GM12878 (cell line): ENCODE measurements around the gene EHD1. TPM values are rescaled to one million over a fixed set of nuclear protein-coding genes. Genes with fewer than 3 reads are reported as not detected.

Experiments
- ATAC-seq: fragments of 200-7000 bp; cut with Tn5 transposase; 3 replicates; pipeline ENCODE4 v1.9.1; 2020; ENCODE audit warnings: mild to moderate bottlenecking, moderate library complexity
- BruUV-seq: library from RNA; stranded (reverse); fragments of 400-500 nt; replicated peaks from 2 replicates; lab custom pipeline; 2021; lab: Mats Ljungman, UMichigan
- CTCF ChIA-PET: fragments of 300-600 bp; sonication (Branson Sonifier 250); formaldehyde crosslinking; extraction: SDS; loops from one replicate; lab custom pipeline; 2021; ENCODE audit warnings: inconsistent platforms; lab: Yijun Ruan, JAX
- POLR2A ChIA-PET: fragments of 350-600 bp; formaldehyde crosslinking; extraction: SDS; loops from one replicate; lab custom pipeline; 2021; ENCODE audit warnings: inconsistent platforms; lab: Charles Lee
- RAD21 ChIA-PET: fragments of 300-600 bp; sonication (Branson Sonifier 250); formaldehyde crosslinking; loops from one replicate; lab custom pipeline; 2023; ENCODE audit warnings: antibody characterized with exemption; ENCODE audit not compliant: unreplicated experiment; lab: Charles Lee
- SMC1A ChIA-PET: fragments of 300-600 bp; sonication (Branson Sonifier 250); formaldehyde crosslinking; loops from one replicate; lab custom pipeline; 2023; ENCODE audit not compliant: unreplicated experiment, uncharacterized antibody; lab: Charles Lee
- DNase-seq: peaks from one replicate; pipeline ENCODE4 v3.0.0-alpha.2; 2011; ENCODE audit warnings: low read depth, low spot score
- FAIRE-seq: peaks from 3 replicates; lab custom pipeline; 2011; peaks lifted over from hg19 to GRCh38; lab: Jason Lieb, UNC
- H2AFZ ChIP-seq: 2 replicates; pipeline ENCODE4 v1.6.0; 2011; ENCODE audit warnings: low read depth, low read length, control low read depth; ENCODE audit not compliant: control insufficient read depth
- H3K27ac ChIP-seq: 2 replicates; pipeline ENCODE4 v1.5.1; 2011; ENCODE audit warnings: control low read depth; ENCODE audit not compliant: control insufficient read depth, insufficient read depth
- H3K27me3 ChIP-seq, 2 experiments: replicated peaks in 1 of 2; 2 replicates each; pipeline versions ENCODE4 v1.6.0 to v1.6.1; 2011; ENCODE audit warnings: low read length in 1 of 2; ENCODE audit not compliant: control insufficient read depth in 2 of 2, insufficient read depth in 2 of 2
- H3K36me3 ChIP-seq, 2 experiments: 2 replicates each; pipeline ENCODE4 v1.5.1; 2011; ENCODE audit warnings: low read length in 1 of 2; ENCODE audit not compliant: control insufficient read depth in 2 of 2, insufficient read depth in 2 of 2
- H3K4me1 ChIP-seq: 2 replicates; pipeline ENCODE4 v1.6.1; 2011; ENCODE audit warnings: mild to moderate bottlenecking, low read length, moderate library complexity, mixed read lengths; ENCODE audit not compliant: control insufficient read depth, insufficient read depth
- H3K4me2 ChIP-seq: 2 replicates; pipeline ENCODE4 v1.6.0; 2011; ENCODE audit warnings: control low read depth; ENCODE audit not compliant: control insufficient read depth, insufficient read depth
- H3K4me3 ChIP-seq: fragments of 200-600 bp; sonication (generic); 2 replicates; pipeline ENCODE4 v1.5.1; 2016
- H3K79me2 ChIP-seq: 2 replicates; pipeline ENCODE4 v1.6.0; 2011; ENCODE audit warnings: low read length; ENCODE audit not compliant: control insufficient read depth, insufficient read depth
- H3K9ac ChIP-seq: 2 replicates; pipeline ENCODE4 v1.8.0; 2011; ENCODE audit warnings: low read length, control low read depth, mixed read lengths; ENCODE audit not compliant: control insufficient read depth, insufficient read depth
- H3K9me3 ChIP-seq: replicated peaks from 3 replicates; pipeline ENCODE4 v1.5.1; 2011; ENCODE audit warnings: mild to moderate bottlenecking, low read length; ENCODE audit not compliant: control insufficient read depth, insufficient read depth
- H4K20me1 ChIP-seq: 2 replicates; pipeline ENCODE4 v1.6.0; 2011; ENCODE audit not compliant: control insufficient read depth, insufficient read depth
- ASH2L ChIP-seq: fragments of 300-600, 200-600 bp; sonication (generic); IDR thresholded peaks from 2 replicates; pipeline ENCODE4 v1.6.1; 2017; ENCODE audit warnings: low read depth, mild to moderate bottlenecking, borderline replicate concordance
- BRCA1 ChIP-seq: IDR thresholded peaks from 2 replicates; pipeline ENCODE4 v1.6.1; 2011; ENCODE audit warnings: low read depth, low read length, improper control_type of control experiment
- CHD2 ChIP-seq: IDR thresholded peaks from 2 replicates; pipeline ENCODE4 v1.6.1; 2011; ENCODE audit warnings: low read depth, low read length, improper control_type of control experiment, borderline replicate concordance
- HDAC6 ChIP-seq: fragments of 200-600 bp; sonication (generic); IDR thresholded peaks from one replicate; pipeline ENCODE4 v1.8.0; 2017; ENCODE audit warnings: antibody characterized with exemption; ENCODE audit not compliant: unreplicated experiment
- LARP7 ChIP-seq: fragments of 450-650 bp; IDR thresholded peaks from 2 replicates; pipeline ENCODE4 v1.6.1; 2017; ENCODE audit warnings: mild to moderate bottlenecking
- NFYB ChIP-seq: IDR thresholded peaks from 2 replicates; pipeline ENCODE4 v1.6.1; 2011; ENCODE audit warnings: low read depth, mild to moderate bottlenecking, low read length, improper control_type of control experiment, moderate library complexity; ENCODE audit not compliant: insufficient read depth
- POLR2A ChIP-seq: IDR thresholded peaks from 2 replicates; pipeline ENCODE4 v1.6.1; 2011; ENCODE audit warnings: low read depth, mild to moderate bottlenecking, low read length
- RB1 ChIP-seq: fragments of 450-650 bp; formaldehyde crosslinking; IDR thresholded peaks from 2 replicates; pipeline ENCODE4 v1.6.1; 2017; ENCODE audit warnings: mild to moderate bottlenecking, borderline replicate concordance
- RELA ChIP-seq: fragments of 450-650 bp; IDR thresholded peaks from 2 replicates; pipeline ENCODE4 v1.8.0; 2014; ENCODE audit warnings: borderline replicate concordance; ENCODE audit not compliant: partially characterized antibody
- SIN3A ChIP-seq: IDR thresholded peaks from 2 replicates; pipeline ENCODE4 v1.6.1; 2012; ENCODE audit warnings: low read depth, low read length, improper control_type of control experiment
- ZNF622 ChIP-seq: fragments of 450-650 bp; IDR thresholded peaks from 2 replicates; pipeline ENCODE4 v1.6.1; 2017; ENCODE audit warnings: mild to moderate bottlenecking, inconsistent platforms
- ZSCAN29 ChIP-seq: fragments of 450-650 bp; IDR thresholded peaks from 2 replicates; pipeline ENCODE4 v1.6.1; 2017; ENCODE audit warnings: mild to moderate bottlenecking, moderate library complexity
- WGBS: methylation state at CpG from one replicate; pipeline ENCODE4 v1.1.6; 2016; ENCODE audit warnings: low lambda C conversion rate; ENCODE audit not compliant: insufficient replicate concordance, insufficient coverage; ENCODE audit errors: missing lambda C conversion rate; 5-methylcytosine and 5-hydroxymethylcytosine counted together
- in situ Hi-C: fragments of 300-500 bp; cut with MboI; formaldehyde crosslinking; loops from 9 replicates; pipeline ENCODE4 v1.14.3; 2018; ENCODE audit warnings: mixed read lengths
- intact Hi-C: fragments of 100-400 bp; cut with micrococcal nuclease; formaldehyde crosslinking; loops from one replicate; pipeline ENCODE4 v1.14.2; 2022; ENCODE audit not compliant: unreplicated experiment
- polyA plus RNA-seq, 11 experiments: library from polyadenylated mRNA; depleted of rRNA in 4 of 11; unstranded in 6 of 11; stranded (reverse) in 5 of 11; fragments of >200 nt; fragmentation: Nextera tagmentation in 4 of 11; fragmentation: Illumina TruSeq in 1 of 11; extraction: Ambion mirVana in 4 of 11; extraction: Trizol in 1 of 11; gene quantifications; 1 replicate in 1 of 11; 2 replicates in 10 of 11; pipeline versions ENCODE4 v1.2.1 to v1.2.3, GENCODE V29; 2011 to 2016; ENCODE audit warnings: inconsistent platforms in 2 of 11, missing spikeins in 2 of 11, low read depth in 1 of 11
- total RNA-seq, 4 experiments: library from RNA; depleted of rRNA in 3 of 4; stranded (reverse); fragments of >200 nt in 3 of 4; fragmentation: Illumina TruSeq in 1 of 4; extraction: Trizol in 1 of 4; gene quantifications; 2 replicates each; pipeline versions ENCODE4 v1.2.1 to v1.2.3, GENCODE V29; 2013 to 2021
- TF ChIP-seq, protein P1 (sequence below): fragments of 450-650 bp; IDR thresholded peaks from 2 replicates; pipeline ENCODE4 v1.6.1; 2016; ENCODE audit warnings: mild to moderate bottlenecking, moderate library complexity, borderline replicate concordance
- TF ChIP-seq, protein P2 (sequence below): IDR thresholded peaks from 2 replicates; pipeline ENCODE4 v1.6.1; 2011; ENCODE audit warnings: low read depth, mild to moderate bottlenecking, low read length, moderate library complexity, borderline replicate concordance; ENCODE audit errors: extremely low read depth
- TF ChIP-seq, protein P3 (sequence below): fragments of 450-650 bp; IDR thresholded peaks from 2 replicates; pipeline ENCODE4 v1.6.1; 2017; ENCODE audit warnings: mild to moderate bottlenecking

EHD1 gene
- total and polyA plus RNA-seq, 10 of the 15 experiments (the other 5 are each of a cell fraction or from before 2014, with no cell fraction given) = 1.0 to 165 (median 66.5) TPM

- no peak for FAIRE-seq
- H3K36me3 ChIP-seq = peaks cover 0 to 13% of the 10 kb centered on the region in 2 experiments; a peak in 3 of 4 replicates
- no peak overlapping the region for H3K9ac ChIP-seq
- H3K9me3 ChIP-seq = no peaks in the 10 kb centered on the region
- POLR2A ChIA-PET = interaction anchor here (0.7 to 24.3 kb wide), 11 partner anchors 15 to 273 kb away, joined by 3 to 620 read pairs (median 4); partner anchors contain the start of genes EHD1, FAU, MRPL49 and PPP2R5B
- CTCF ChIA-PET = interaction anchor here (0.7 to 28.8 kb wide), 41 partner anchors 10 to 633 kb away, joined by 3 to 1208 read pairs (median 5); partner anchors contain the start of genes ARL2, BATF2, CDC42EP2 and EHD1
- H3K79me2 ChIP-seq = peaks cover 4% of the 10 kb centered on the region
- no peaks in the 10 kb centered on the region for H4K20me1 ChIP-seq
- peak; percentile 1; the same call in 1 of the 3 replicates for ATAC-seq
- in situ Hi-C loops (loop anchor here (5.0 kb wide), 1 partner anchor 43 kb away; no protein-coding TSS in a partner anchor), intact Hi-C loops (loop anchor here (10.0 kb wide), 1 partner anchor 406 kb away; no protein-coding TSS in a partner anchor)
- SMC1A ChIA-PET = interaction anchor here (0.9 to 12.7 kb wide), 22 partner anchors 15 to 466 kb away, joined by 3 to 306 read pairs (median 7); partner anchors contain the start of genes ARL2, ATG2A, BATF2 and CDC42EP2
- 57% methylated on average over 16 of the region's 16 CpGs for WGBS
- H3K4me1 ChIP-seq = peaks cover 70% of the 10 kb centered on the region
- no peak overlapping the region for H3K4me3 ChIP-seq
- no peak for DNase-seq
- H2AFZ ChIP-seq = peak overlapping the region; percentile 10; the same call in 1 of the 2 replicates
- RAD21 ChIA-PET = interaction anchor here (0.6 to 12.9 kb wide), 26 partner anchors 14 to 481 kb away, joined by 3 to 316 read pairs (median 8); partner anchors contain the start of genes ARL2, BATF2, CAPN1 and EHD1
- BruUV-seq = no TSS peak
- H3K27me3 ChIP-seq = no peaks in the 10 kb centered on the region
- H3K4me2 ChIP-seq = 0 out of 2 replicates have a peak overlapping the region, but pooled peaks have one; percentile 50
- no peak overlapping the region; the same call in 1 of the 2 replicates for H3K27ac ChIP-seq
- TF ChIP-seq RB1 = 0 out of 2 replicates have a peak, but pooled peaks have one; percentile 19
- TF ChIP-seq, protein P1, sequence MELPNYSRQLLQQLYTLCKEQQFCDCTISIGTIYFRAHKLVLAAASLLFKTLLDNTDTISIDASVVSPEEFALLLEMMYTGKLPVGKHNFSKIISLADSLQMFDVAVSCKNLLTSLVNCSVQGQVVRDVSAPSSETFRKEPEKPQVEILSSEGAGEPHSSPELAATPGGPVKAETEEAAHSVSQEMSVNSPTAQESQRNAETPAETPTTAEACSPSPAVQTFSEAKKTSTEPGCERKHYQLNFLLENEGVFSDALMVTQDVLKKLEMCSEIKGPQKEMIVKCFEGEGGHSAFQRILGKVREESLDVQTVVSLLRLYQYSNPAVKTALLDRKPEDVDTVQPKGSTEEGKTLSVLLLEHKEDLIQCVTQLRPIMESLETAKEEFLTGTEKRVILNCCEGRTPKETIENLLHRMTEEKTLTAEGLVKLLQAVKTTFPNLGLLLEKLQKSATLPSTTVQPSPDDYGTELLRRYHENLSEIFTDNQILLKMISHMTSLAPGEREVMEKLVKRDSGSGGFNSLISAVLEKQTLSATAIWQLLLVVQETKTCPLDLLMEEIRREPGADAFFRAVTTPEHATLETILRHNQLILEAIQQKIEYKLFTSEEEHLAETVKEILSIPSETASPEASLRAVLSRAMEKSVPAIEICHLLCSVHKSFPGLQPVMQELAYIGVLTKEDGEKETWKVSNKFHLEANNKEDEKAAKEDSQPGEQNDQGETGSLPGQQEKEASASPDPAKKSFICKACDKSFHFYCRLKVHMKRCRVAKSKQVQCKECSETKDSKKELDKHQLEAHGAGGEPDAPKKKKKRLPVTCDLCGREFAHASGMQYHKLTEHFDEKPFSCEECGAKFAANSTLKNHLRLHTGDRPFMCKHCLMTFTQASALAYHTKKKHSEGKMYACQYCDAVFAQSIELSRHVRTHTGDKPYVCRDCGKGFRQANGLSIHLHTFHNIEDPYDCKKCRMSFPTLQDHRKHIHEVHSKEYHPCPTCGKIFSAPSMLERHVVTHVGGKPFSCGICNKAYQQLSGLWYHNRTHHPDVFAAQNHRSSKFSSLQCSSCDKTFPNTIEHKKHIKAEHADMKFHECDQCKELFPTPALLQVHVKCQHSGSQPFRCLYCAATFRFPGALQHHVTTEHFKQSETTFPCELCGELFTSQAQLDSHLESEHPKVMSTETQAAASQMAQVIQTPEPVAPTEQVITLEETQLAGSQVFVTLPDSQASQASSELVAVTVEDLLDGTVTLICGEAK = no peak
- TF ChIP-seq HDAC6 = no peak
- no peak for TF ChIP-seq RELA
- no peak for TF ChIP-seq ASH2L
- TF ChIP-seq ZSCAN29 = no peak
- TF ChIP-seq LARP7 = 0 out of 2 replicates have a peak, but pooled peaks have one; percentile 44
- TF ChIP-seq CHD2 = 0 out of 2 replicates have a peak, but pooled peaks have one; percentile 35
- TF ChIP-seq, protein P2, sequence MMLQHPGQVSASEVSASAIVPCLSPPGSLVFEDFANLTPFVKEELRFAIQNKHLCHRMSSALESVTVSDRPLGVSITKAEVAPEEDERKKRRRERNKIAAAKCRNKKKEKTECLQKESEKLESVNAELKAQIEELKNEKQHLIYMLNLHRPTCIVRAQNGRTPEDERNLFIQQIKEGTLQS = no peak
- TF ChIP-seq, protein P3, sequence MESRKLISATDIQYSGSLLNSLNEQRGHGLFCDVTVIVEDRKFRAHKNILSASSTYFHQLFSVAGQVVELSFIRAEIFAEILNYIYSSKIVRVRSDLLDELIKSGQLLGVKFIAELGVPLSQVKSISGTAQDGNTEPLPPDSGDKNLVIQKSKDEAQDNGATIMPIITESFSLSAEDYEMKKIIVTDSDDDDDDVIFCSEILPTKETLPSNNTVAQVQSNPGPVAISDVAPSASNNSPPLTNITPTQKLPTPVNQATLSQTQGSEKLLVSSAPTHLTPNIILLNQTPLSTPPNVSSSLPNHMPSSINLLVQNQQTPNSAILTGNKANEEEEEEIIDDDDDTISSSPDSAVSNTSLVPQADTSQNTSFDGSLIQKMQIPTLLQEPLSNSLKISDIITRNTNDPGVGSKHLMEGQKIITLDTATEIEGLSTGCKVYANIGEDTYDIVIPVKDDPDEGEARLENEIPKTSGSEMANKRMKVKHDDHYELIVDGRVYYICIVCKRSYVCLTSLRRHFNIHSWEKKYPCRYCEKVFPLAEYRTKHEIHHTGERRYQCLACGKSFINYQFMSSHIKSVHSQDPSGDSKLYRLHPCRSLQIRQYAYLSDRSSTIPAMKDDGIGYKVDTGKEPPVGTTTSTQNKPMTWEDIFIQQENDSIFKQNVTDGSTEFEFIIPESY = no peak
- no peak for TF ChIP-seq SIN3A
- no peak for TF ChIP-seq BRCA1
- peak; percentile 48; the same call in 1 of the 2 replicates for TF ChIP-seq POLR2A
- TF ChIP-seq ZNF622 = no peak
- no peak for TF ChIP-seq NFYB
Observed at GRCh38 chr11:64848826-64849597, 29.4 kb downstream of the EHD1 start.
